Measurements from ENCODE around the gene UCN.

Gene UCN

GRCh38 chr2:27351802-27352598 lies 43.8 kb upstream of the UCN start:
- H3K4me3 ChIP-seq (replicated peaks in 1 of 2; ENCODE audit: low read depth in 2 of 2, low read length in 2 of 2), result no peak overlapping the region
- no peak for TF ChIP-seq CTCF (IDR thresholded peaks at IDR 0.05; ENCODE audit: low read depth, low read length)
- DNase-seq (ENCODE audit: low read depth in 2 of 2), result no peak

- no peak overlapping the region for H3K4me3 ChIP-seq (replicated peaks in 1 of 2; ENCODE audit: low read depth in 2 of 2, low read length in 2 of 2)
- DNase-seq (ENCODE audit: low read depth in 2 of 2), result no peak
- TF ChIP-seq CTCF (IDR thresholded peaks at IDR 0.05; ENCODE audit: low read depth, low read length), result no peak
These were observed 42.0 kb upstream of the UCN start for GRCh38 chr2:27350106-27350693.

- no peak for TF ChIP-seq CTCF (IDR thresholded peaks at IDR 0.05; ENCODE audit: low read depth, low read length)
- DNase-seq (ENCODE audit: low read depth in 2 of 2), result no peak
- no peak overlapping the region for H3K4me3 ChIP-seq (replicated peaks in 1 of 2; ENCODE audit: low read depth in 2 of 2, low read length in 2 of 2)
These were observed 39.4 kb upstream of the UCN start for GRCh38 chr2:27347641-27348040.

GRCh38 chr2:27336173-27336572 lies 27.9 kb upstream of the UCN start:
- TF ChIP-seq CTCF (IDR thresholded peaks at IDR 0.05; ENCODE audit: low read depth, low read length), result no peak
- no peak overlapping the region for H3K4me3 ChIP-seq (replicated peaks in 1 of 2; ENCODE audit: low read depth in 2 of 2, low read length in 2 of 2)
- no peak for DNase-seq (ENCODE audit: low read depth in 2 of 2)

- DNase-seq (ENCODE audit: low read depth in 2 of 2), result no peak
These were observed 27.1 kb upstream of the UCN start for GRCh38 chr2:27335311-27335710.

GRCh38 chr2:27324720-27325119 lies 16.5 kb upstream of the UCN start:
- H3K4me3 ChIP-seq (replicated peaks in 1 of 2; ENCODE audit: low read depth in 2 of 2, low read length in 2 of 2), result no peak overlapping the region
- TF ChIP-seq CTCF (IDR thresholded peaks at IDR 0.05; ENCODE audit: low read depth, low read length), result no peak
- DNase-seq (ENCODE audit: low read depth in 2 of 2), result no peak

More at GRCh38 chr2:27335311-27335710, 27.1 kb upstream of the UCN start:
- H3K4me3 ChIP-seq (replicated peaks in 1 of 2; ENCODE audit: low read depth in 2 of 2, low read length in 2 of 2), result no peak overlapping the region
- no peak for TF ChIP-seq CTCF (IDR thresholded peaks at IDR 0.05; ENCODE audit: low read depth, low read length)

All from cardiac fibroblast (primary cell).